ENCODE measurements around the gene KRTAP22-1. TPM values are rescaled to one million over a fixed set of nuclear protein-coding genes. Genes with fewer than 3 reads are reported as not detected.

Gene KRTAP22-1
- total and polyA plus RNA-seq, 2 of the 4 experiments (the other 2 are of a cell fraction), result not detected

- no peak overlapping the region for H4K91ac ChIP-seq (ENCODE audit: insufficient read depth, low read depth, low read length)
- ChIA-PET CTCF (no interaction called here), POLR2A (ENCODE audit: unreplicated experiment) (no interaction called here)
- no peak overlapping the region for H2AK5ac ChIP-seq (ENCODE audit: low read depth, low read length)
- H3K9me1 ChIP-seq (ENCODE audit: insufficient read depth, low read length), result no peaks in the 10 kb centered on the region
- H2BK5ac ChIP-seq (ENCODE audit: low read depth, low read length, poor library complexity, severe bottlenecking), result no peak overlapping the region
- TF ChIP-seq MAZ (IDR thresholded peaks at IDR 0.05; ENCODE audit: borderline replicate concordance, low read depth, low read length) (no peak), MXI1 (IDR thresholded peaks at IDR 0.05; ENCODE audit: borderline replicate concordance, low read depth, low read length) (no peak), SMC3 (IDR thresholded peaks at IDR 0.05; ENCODE audit: low read depth, low read length) (no peak), USF2 (IDR thresholded peaks at IDR 0.05; ENCODE audit: low read depth, low read length) (no peak), NFE2L2 (IDR thresholded peaks at IDR 0.05; ENCODE audit: low read depth, low read length) (no peak), BHLHE40 (IDR thresholded peaks at IDR 0.05; ENCODE audit: low read depth, low read length) (no peak), POLR2A (IDR thresholded peaks at IDR 0.05; ENCODE audit: low read depth, low read length) (no peak), RAD21 (IDR thresholded peaks at IDR 0.05; ENCODE audit: low read length) (no peak), MAFK (IDR thresholded peaks at IDR 0.05; ENCODE audit: low read depth, low read length) (no peak), FOS (IDR thresholded peaks at IDR 0.05; ENCODE audit: low read depth, low read length) (no peak), ELK1 (IDR thresholded peaks at IDR 0.05; ENCODE audit: borderline replicate concordance, low read depth, low read length) (no peak), CTCF (conservative IDR thresholded peaks at IDR 0.05; ENCODE audit: low read depth, low read length) (no peak), RCOR1 (IDR thresholded peaks at IDR 0.05; ENCODE audit: insufficient replicate concordance, low read length) (no peak), CHD1 (IDR thresholded peaks at IDR 0.05; ENCODE audit: low read depth, low read length) (no peak), RFX5 (IDR thresholded peaks at IDR 0.05; ENCODE audit: low read depth, low read length) (no peak)
- no peak overlapping the region for H3K4me2 ChIP-seq (ENCODE audit: low read depth, low read length)
- H4K20me1 ChIP-seq (ENCODE audit: insufficient read depth, low read length), result no peaks in the 10 kb centered on the region
- H2BK120ac ChIP-seq (ENCODE audit: low read depth, low read length), result no peak overlapping the region
- H3K18ac ChIP-seq (ENCODE audit: low read depth, low read length), result no peak overlapping the region
- no peak overlapping the region for H3K9ac ChIP-seq (ENCODE audit: low read depth, low read length)
- H2AK9ac ChIP-seq (replicated peaks; ENCODE audit: low read depth, low read length, poor library complexity), result no peak overlapping the region
- intact Hi-C loops (cut with micrococcal nuclease), result no loop called here
- in situ Hi-C loops (cut with MboI; ENCODE audit: low sequenced_read_pairs), result no loop called here
- no peak overlapping the region for H3K4me3 ChIP-seq (ENCODE audit: insufficient read depth, low read depth, low read length)
- H2AFZ ChIP-seq (replicated peaks; ENCODE audit: low read length, poor library complexity), result no peak overlapping the region
- no TSS peak for BruUV-seq (replicated peaks)
- no peaks in the 10 kb centered on the region for H3K79me1 ChIP-seq (ENCODE audit: low read depth in 1 of 2, low read length in 2 of 2)
- DNase-seq, result no peak
- H2BK20ac ChIP-seq (ENCODE audit: low read depth, low read length), result no peak overlapping the region
- no peak for ATAC-seq (ENCODE audit: low read depth)
- H3K9me3 ChIP-seq (ENCODE audit: control insufficient read depth, insufficient read depth, low read length), result peaks cover 17% of the 10 kb centered on the region
- 60% methylated on average over 1 of the region's 3 CpGs; no CpG with 5 or more reads in 1 of the 2 experiments for WGBS, 2 experiments (ENCODE audit: extremely low coverage in 2 of 2, insufficient read length in 1 of 2)
- dilution Hi-C loops (cut with HindIII; ENCODE audit: low sequenced_read_pairs, unreplicated experiment), result no loop called here
- no peak overlapping the region for H4K8ac ChIP-seq (ENCODE audit: low read depth in 2 of 2, low read length in 2 of 2)
- H3K36me3 ChIP-seq (ENCODE audit: control insufficient read depth, insufficient read depth, low read length), result no peaks in the 10 kb centered on the region
- H3K23ac ChIP-seq (ENCODE audit: low read depth, low read length), result no peak overlapping the region
- H3K4ac ChIP-seq (ENCODE audit: low read depth, low read length), result no peak overlapping the region
- no peak overlapping the region for H3K27ac ChIP-seq (ENCODE audit: insufficient read depth, low read length)
- H3K27me3 ChIP-seq (ENCODE audit: control insufficient read depth, insufficient read depth, low read length), result no peaks in the 10 kb centered on the region
- no peaks in the 10 kb centered on the region for H3K4me1 ChIP-seq (ENCODE audit: control insufficient read depth, insufficient read depth, low read length)
- H4K5ac ChIP-seq (ENCODE audit: low read depth, low read length), result no peak overlapping the region
- no peak overlapping the region for H3K14ac ChIP-seq (replicated peaks; ENCODE audit: low read depth, low read length)
- no peak overlapping the region for H3K56ac ChIP-seq (ENCODE audit: extremely low read depth, insufficient read depth, low read length)
- H2BK15ac ChIP-seq (ENCODE audit: low read depth, low read length), result no peak overlapping the region
These were observed 22.5 kb downstream of the KRTAP22-1 start for GRCh38 chr21:30623362-30623761.

Data from IMR-90 (cell line).